Stomach (tissue), 9 donors: ENCODE data around the gene HOXC12. TPM values are rescaled to one million over a fixed set of nuclear protein-coding genes. Genes with fewer than 3 reads are reported as not detected.

Experiments used
- DNase-seq, 2 donors: peaks; one replicate each; pipeline versions ENCODE4 v3.0.0 to v3.0.0-alpha.2; 2013 to 2019
- H3K27ac ChIP-seq, 5 donors: fragments of 200-600 bp in 4 of 5; sonication (generic) in 4 of 5; one replicate each; pipeline ENCODE4 v1.5.1; 2013 to 2019; ENCODE audit warnings: mild to moderate bottlenecking in 1 of 5, moderate library complexity in 1 of 5
- H3K27me3 ChIP-seq, 3 donors: fragments of 200-600 bp; sonication (generic); one replicate each; pipeline ENCODE4 v1.5.1; 2017 to 2019; ENCODE audit warnings: mixed run types in 1 of 3
- H3K36me3 ChIP-seq, 4 donors: fragments of 200-600 bp; sonication (generic); 1 replicate in 3 of 4; 2 replicates in 1 of 4; pipeline ENCODE4 v1.5.1; 2016 to 2019
- H3K4me1 ChIP-seq, 4 donors: fragments of 200-600 bp; sonication (generic); one replicate each; pipeline ENCODE4 v1.5.1; 2016 to 2019
- H3K4me3 ChIP-seq, 4 donors: fragments of 200-600 bp; sonication (generic) in 3 of 4; one replicate each; pipeline ENCODE4 v1.5.1; 2016 to 2019; ENCODE audit warnings: mild to moderate bottlenecking in 1 of 4
- H3K9me3 ChIP-seq, 4 donors: fragments of 200-600 bp; sonication (generic); one replicate each; pipeline ENCODE4 v1.5.1; 2016 to 2019
- CTCF ChIP-seq, 7 experiments: fragments of 450-650 bp in 4 of 7; fragments of 200-600 bp in 3 of 7; sonication (generic) in 3 of 7; IDR thresholded peaks; one replicate each; pipeline ENCODE4 v1.5.1; 2016 to 2019; ENCODE audit warnings: antibody characterized with exemption in 7 of 7, control low read depth in 2 of 7, mild to moderate bottlenecking in 1 of 7
- EP300 ChIP-seq: sonication (generic); formaldehyde crosslinking; IDR thresholded peaks from one replicate; pipeline ENCODE4 v1.6.1; 2017; ENCODE audit warnings: antibody characterized with exemption
- POLR2A ChIP-seq, 4 donors: fragments of 450-650 bp; IDR thresholded peaks; one replicate each; pipeline ENCODE4 v1.6.1; 2016; ENCODE audit warnings: antibody characterized with exemption in 4 of 4, control low read depth in 2 of 4, mild to moderate bottlenecking in 1 of 4, moderate library complexity in 1 of 4
- POLR2AphosphoS5 ChIP-seq, 3 donors: sonication (generic); formaldehyde crosslinking; IDR thresholded peaks; one replicate each; pipeline ENCODE4 v1.6.1; 2016; ENCODE audit warnings: antibody characterized with exemption in 3 of 3
- whole genome bisulfite sequencing, 5 donors: extraction: QIAGEN DNeasy Blood & Tissue Kit in 3 of 5; methylation state at CpG; one replicate each; pipeline versions ENCODE4 v1.1.5 to v1.1.7; 2013 to 2018; 5-methylcytosine and 5-hydroxymethylcytosine counted together
- intact Hi-C: fragments of 100-400 bp; cut with DNase I; formaldehyde crosslinking; loops from one replicate; pipeline ENCODE4 v1.15.1; 2023; ENCODE audit warnings: low total_unique reads
- polyA plus RNA-seq, 3 donors: library from polyadenylated mRNA; stranded (reverse); fragments of 200-250 nt; gene quantifications; one replicate each; pipeline ENCODE4 v1.2.3, GENCODE V29; 2013
- small RNA-seq, 4 donors: library from RNA; depleted of rRNA; stranded (forward); fragments of <200 nt; gene quantifications; one replicate each; pipeline ENCODE3, GENCODE V24; 2016
- total RNA-seq, 5 donors: library from RNA; depleted of rRNA; stranded (reverse); fragments of >200 nt; gene quantifications; one replicate each; pipeline versions ENCODE4 v1.1.0 to v1.2.3, GENCODE V29; 2014 to 2016
- donor health status: healthy with polysubstance abuse.
- donor health status: Bipolar disorder and iron deficiency.
- donor health status: healthy.

Gene HOXC12
- total and polyA plus RNA-seq, 8 donors, result not detected

- Histone ChIP-seq H3K4me1 (peaks cover 15 to 32% (median 25%) of the 10 kb centered on the region in 4 donors), H3K4me3 (no peak overlapping the region), H3K27ac (no peak overlapping the region), H3K27me3 (peaks cover 38 to 100% (median 98%) of the 10 kb centered on the region in 3 donors), H3K36me3 (no peaks in the 10 kb centered on the region), H3K9me3 (no peaks in the 10 kb centered on the region)
- TF ChIP-seq POLR2A (IDR thresholded peaks at IDR 0.05) (no peak), CTCF (IDR thresholded peaks at IDR 0.05) (no peak), EP300 (no peak)
- intact Hi-C loops, result loop anchor here (5.0 kb wide), 1 partner anchor 200 kb away; no protein-coding TSS in a partner anchor
- DNase-seq, result no peak
- WGBS, 5 donors, result 42 to 63% (median 49%) methylated on average over 2 of the region's 2 CpGs
Observed at GRCh38 chr12:54007538-54008259, 53.0 kb downstream of the HOXC12 start.

- H3K4me3 ChIP-seq, result no peak overlapping the region
- H3K27ac ChIP-seq, result no peak overlapping the region
- peaks cover 43 to 100% (median 98%) of the 10 kb centered on the region in 3 donors for H3K27me3 ChIP-seq
- intact Hi-C loops, result loop anchor here (5.0 kb wide), 1 partner anchor 199 kb away; no protein-coding TSS in a partner anchor
- WGBS, 5 donors, result 13 to 34% (median 26%) methylated on average over 2 of the region's 2 CpGs
- no peaks in the 10 kb centered on the region for H3K36me3 ChIP-seq
- H3K4me1 ChIP-seq, result peaks cover 15 to 32% (median 25%) of the 10 kb centered on the region in 4 donors
- TF ChIP-seq CTCF (IDR thresholded peaks at IDR 0.05), result no peak
- no peak for TF ChIP-seq POLR2AphosphoS5 (IDR thresholded peaks at IDR 0.05)
- no peak for TF ChIP-seq POLR2A (IDR thresholded peaks at IDR 0.05)
- no peak for TF ChIP-seq EP300
- no peaks in the 10 kb centered on the region for H3K9me3 ChIP-seq
- no peak for DNase-seq
Observed at GRCh38 chr12:54008260-54008552, 53.5 kb downstream of the HOXC12 start.

Small RNA genes within 50 kb of the gene (small RNA-seq; reads per million reads assigned to genes)
- gene AC012531.3 (0 reads per million in 4 donors), gene AC012531.4 (0 reads per million in 4 donors), gene MIR196A2 (0 to 0.98 (median 0.18) reads per million in 4 donors), gene RF01905 (0 reads per million in 4 donors), gene RF01906 (0 reads per million in 4 donors)

Other genes with a start within 250 kb of the HOXC12 start
- gene CALCOCO1, start 227.5 kb upstream of the HOXC12 start, total RNA-seq, result 100 to 1,000 TPM; 135 to 441 (median 164) TPM
- 100 to 1,000 TPM in 1 of 3 donors, 10 to 100 TPM in 2; 60.3 to 102 (median 73.2) TPM for gene CALCOCO1, start 227.5 kb upstream of the HOXC12 start, polyA plus RNA-seq
- not detected for gene CISTR, start 202.9 kb upstream of the HOXC12 start, total RNA-seq
- not detected for gene CISTR, start 202.9 kb upstream of the HOXC12 start, polyA plus RNA-seq
- not detected for gene HOXC13, start 16.1 kb upstream of the HOXC12 start, total RNA-seq
- gene HOXC13, start 16.1 kb upstream of the HOXC12 start, polyA plus RNA-seq, result not detected
- not detected for gene HOXC11, start 18.2 kb downstream of the HOXC12 start, total RNA-seq
- not detected for gene HOXC11, start 18.2 kb downstream of the HOXC12 start, polyA plus RNA-seq
- not detected for gene HOTAIR, start 20.1 kb downstream of the HOXC12 start, total RNA-seq
- not detected for gene HOTAIR, start 20.1 kb downstream of the HOXC12 start, polyA plus RNA-seq
- not detected for gene HOXC10, start 30.2 kb downstream of the HOXC12 start, total RNA-seq
- not detected for gene HOXC10, start 30.2 kb downstream of the HOXC12 start, polyA plus RNA-seq
- not detected for gene HOXC9, start 45.3 kb downstream of the HOXC12 start, total RNA-seq
- gene HOXC9, start 45.3 kb downstream of the HOXC12 start, polyA plus RNA-seq, result under 1 TPM in 1 of 3 donors, not detected in 2; 0.08 TPM
- gene HOXC8, start 54.1 kb downstream of the HOXC12 start, total RNA-seq, result not detected
- gene HOXC8, start 54.1 kb downstream of the HOXC12 start, polyA plus RNA-seq, result under 1 TPM in 1 of 3 donors, not detected in 2; 0.08 TPM
- gene HOXC6, start 73.5 kb downstream of the HOXC12 start, total RNA-seq, result 1 to 10 TPM in 1 of 5 donors, not detected in 4; 2.0 TPM
- gene HOXC6, start 73.5 kb downstream of the HOXC12 start, polyA plus RNA-seq, result 1 to 10 TPM in 1 of 3 donors, under 1 TPM in 1, not detected in 1; 0.46 to 1.0 TPM
- gene HOXC5, start 78.1 kb downstream of the HOXC12 start, total RNA-seq, result not detected
- gene HOXC5, start 78.1 kb downstream of the HOXC12 start, polyA plus RNA-seq, result 1 to 10 TPM in 1 of 3 donors, under 1 TPM in 1, not detected in 1; 0.25 to 1.3 TPM
- 1 to 10 TPM in 2 of 5 donors, not detected in 3; 2.6 to 3.5 TPM for gene HOXC4, start 98.9 kb downstream of the HOXC12 start, total RNA-seq
- 1 to 10 TPM in 2 of 3 donors, under 1 TPM in 1; 0.92 to 3.7 (median 2.6) TPM for gene HOXC4, start 98.9 kb downstream of the HOXC12 start, polyA plus RNA-seq
- gene SMUG1, start 234.1 kb downstream of the HOXC12 start, total RNA-seq, result 10 to 100 TPM; 15.4 to 79.4 (median 31.0) TPM
- 10 to 100 TPM; 34.0 to 71.3 (median 70.3) TPM for gene SMUG1, start 234.1 kb downstream of the HOXC12 start, polyA plus RNA-seq